Measurements from ENCODE around the gene LBHD1. TPM values are rescaled to one million over a fixed set of nuclear protein-coding genes. Genes with fewer than 3 reads are reported as not detected.
"Not testable (repeated sequence)": the region's sequence is repeated elsewhere in the genome, so short reads cannot be mapped to it uniquely, and the experiment has no call there.

The LBHD1 gene
- total and polyA plus RNA-seq, 7 donors, result 2.0 to 12.9 (median 3.9) TPM

- Histone ChIP-seq H3K9me3 (no peaks in the 10 kb centered on the region), H3K4me1 (peaks cover 0 to 33% (median 22%) of the 10 kb centered on the region in 4 donors), H3K27ac (peak overlapping the region; percentile 86 to 93 (median 92)), H3K4me3 (peak overlapping the region; percentile 74 to 99 (median 96)), H3K27me3 (no peaks in the 10 kb centered on the region), H3K36me3 (peaks cover 0 to 38% (median 10%) of the 10 kb centered on the region in 4 donors)
- WGBS, 2 donors, result 3 to 4% methylated on average over 16 of the region's 16 CpGs
- intact Hi-C loops (cut with DNase I), result no loop called here
- DNase-seq, result peak; percentile 64
- no peak for TF ChIP-seq EP300 (IDR thresholded peaks at IDR 0.05)
- no peak for TF ChIP-seq POLR2A (IDR thresholded peaks at IDR 0.05)
- no peak for TF ChIP-seq POLR2AphosphoS5 (IDR thresholded peaks at IDR 0.05)
- no peak for TF ChIP-seq CTCF (IDR thresholded peaks at IDR 0.05)
Observed at GRCh38 chr11:62678433-62678769, 6.3 kb upstream of the LBHD1 start.

- TF ChIP-seq POLR2A (IDR thresholded peaks at IDR 0.05) (no peak), CTCF (IDR thresholded peaks at IDR 0.05) (no peak), POLR2AphosphoS5 (IDR thresholded peaks at IDR 0.05) (no peak), EP300 (IDR thresholded peaks at IDR 0.05) (no peak)
- peak overlapping the region in 3 of 4 donors; percentile 74 to 99 (median 97) for H3K4me3 ChIP-seq
- peaks cover 0 to 38% (median 10%) of the 10 kb centered on the region in 4 donors for H3K36me3 ChIP-seq
- intact Hi-C loops (cut with DNase I), result no loop called here
- peaks cover 0 to 40% (median 29%) of the 10 kb centered on the region in 4 donors for H3K4me1 ChIP-seq
- no peaks in the 10 kb centered on the region for H3K9me3 ChIP-seq
- WGBS, 2 donors, result 84 to 88% methylated on average over 15 of the region's 15 CpGs
- DNase-seq, result no peak
- no peaks in the 10 kb centered on the region for H3K27me3 ChIP-seq
- H3K27ac ChIP-seq, result peak overlapping the region; percentile 86 to 93 (median 92)
Observed at GRCh38 chr11:62677714-62678113, 5.6 kb upstream of the LBHD1 start.

GRCh38 chr11:62677156-62677555 lies 5.1 kb upstream of the LBHD1 start:
- no peak for DNase-seq
- TF ChIP-seq EP300 (IDR thresholded peaks at IDR 0.05) (no peak), CTCF (IDR thresholded peaks at IDR 0.05) (no peak), POLR2AphosphoS5 (IDR thresholded peaks at IDR 0.05) (no peak), POLR2A (IDR thresholded peaks at IDR 0.05) (no peak)
- H3K4me3 ChIP-seq, result no peak overlapping the region
- WGBS, 2 donors, result 89 to 91% methylated on average over 6 of the region's 6 CpGs
- intact Hi-C loops (cut with DNase I), result no loop called here
- H3K27ac ChIP-seq, result no peak overlapping the region
- no peaks in the 10 kb centered on the region for H3K9me3 ChIP-seq
- H3K36me3 ChIP-seq, result peaks cover 0 to 38% (median 10%) of the 10 kb centered on the region in 4 donors
- no peaks in the 10 kb centered on the region for H3K27me3 ChIP-seq
- peaks cover 0 to 46% (median 34%) of the 10 kb centered on the region in 4 donors for H3K4me1 ChIP-seq

- H3K4me3 ChIP-seq, result no peak overlapping the region
- no peaks in the 10 kb centered on the region for H3K27me3 ChIP-seq
- no peaks in the 10 kb centered on the region for H3K9me3 ChIP-seq
- H3K4me1 ChIP-seq, result peaks cover 0 to 47% (median 35%) of the 10 kb centered on the region in 4 donors
- 51 to 70% methylated on average over 6 of the region's 6 CpGs for WGBS, 2 donors
- peaks cover 0 to 38% (median 10%) of the 10 kb centered on the region in 4 donors for H3K36me3 ChIP-seq
- no peak for TF ChIP-seq POLR2A (IDR thresholded peaks at IDR 0.05)
- no peak for TF ChIP-seq CTCF (IDR thresholded peaks at IDR 0.05)
- TF ChIP-seq EP300 (IDR thresholded peaks at IDR 0.05), result no peak
- TF ChIP-seq POLR2AphosphoS5 (IDR thresholded peaks at IDR 0.05), result no peak
- intact Hi-C loops (cut with DNase I), result no loop called here
- DNase-seq, result no peak
- no peak overlapping the region for H3K27ac ChIP-seq
Observed at GRCh38 chr11:62676698-62677097, 4.6 kb upstream of the LBHD1 start.

- H3K4me3 ChIP-seq; intact Hi-C loops (cut with DNase I); H3K27ac ChIP-seq; H3K27me3 ChIP-seq; DNase-seq; H3K9me3 ChIP-seq: not testable (repeated sequence)
- Histone ChIP-seq H3K4me1 (peaks cover 0 to 46% (median 42%) of the 10 kb centered on the region in 4 donors), H3K36me3 (peaks cover 0 to 38% (median 10%) of the 10 kb centered on the region in 4 donors)
- 91 to 97% methylated on average over 10 of the region's 10 CpGs for WGBS, 2 donors
Observed at GRCh38 chr11:62675415-62675814, 3.3 kb upstream of the LBHD1 start.

All from sigmoid colon (tissue), 7 donors.